Pulmonary artery endothelial cell (primary cell): ENCODE data around the gene JMJD4. TPM values are rescaled to one million over a fixed set of nuclear protein-coding genes. Genes with fewer than 3 reads are reported as not detected.
"Not testable (repeated sequence)": the region's sequence is repeated elsewhere in the genome, so short reads cannot be mapped to it uniquely, and the experiment has no call there.

Source experiments
- DNase-seq: peaks from one replicate; pipeline ENCODE4 v3.0.0-alpha.2; 2011; ENCODE audit warnings: low read depth, low spot score
- total RNA-seq: library from RNA; depleted of rRNA; stranded (reverse); fragments of >200 nt; gene quantifications from 2 replicates; pipeline ENCODE4 v1.2.3, GENCODE V29; 2014

Gene JMJD4
- total RNA-seq, 1 donor from 2014 or later = 35.5 TPM

- not testable (repeated sequence) for DNase-seq
These were observed 33.5 kb downstream of the JMJD4 start for GRCh38 chr1:227701631-227702030.

DNA sequence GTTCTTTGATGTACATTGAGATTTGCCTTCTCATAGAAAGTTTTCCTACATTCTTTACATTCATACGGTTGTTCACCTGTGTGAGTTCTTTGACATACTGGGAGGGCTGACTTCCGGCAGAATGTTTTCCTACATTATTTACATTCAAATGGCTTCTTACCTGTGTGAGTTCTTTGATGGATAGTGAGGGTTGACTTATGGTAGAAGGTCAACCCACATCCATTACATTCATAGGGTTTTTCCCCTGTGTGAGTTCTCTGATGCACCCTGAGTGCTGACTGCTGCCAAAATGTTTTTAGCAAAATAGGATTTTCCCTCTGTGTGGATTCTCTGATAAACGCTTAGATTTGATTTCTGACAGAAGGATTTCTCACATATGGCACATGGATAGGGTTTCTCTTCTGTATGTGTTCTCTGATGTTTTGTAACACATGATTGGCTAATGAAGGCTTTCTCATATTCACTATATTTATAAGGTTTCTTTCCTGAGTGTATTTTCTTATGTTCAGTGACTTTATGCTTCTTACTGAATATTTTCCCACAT, 37.7 kb downstream of the JMJD4 start:
- DNase-seq = no peak

GRCh38 chr1:227685807-227686206, 49.3 kb downstream of the JMJD4 start:
- DNase-seq = no peak

Other genes with a start within 250 kb of the JMJD4 start
- gene ZNF678, start 171.7 kb downstream of the JMJD4 start, total RNA-seq = 9.6 and 13.3 TPM in 2 replicates
- 46.5 and 49.6 TPM in 2 replicates for gene SNAP47, start 133 bp upstream of the JMJD4 start, total RNA-seq
- gene PRSS38, start 80.4 kb upstream of the JMJD4 start, total RNA-seq = not detected in 2 replicates
- gene WNT9A, start 212.6 kb upstream of the JMJD4 start, total RNA-seq = 4.1 and 4.9 TPM in 2 replicates